HEK293 (cell line): ENCODE measurements around the gene KIAA1671.

Experiments used
- ATF2 ChIP-seq: fragments of 450-650 bp; formaldehyde crosslinking; IDR thresholded peaks from 2 replicates; pipeline ENCODE4 v1.5.1; 2016; ENCODE audit warnings: missing biosample characterization, missing genetic modification characterization, low read depth
- FEZF1 ChIP-seq: fragments of 450-650 bp; formaldehyde crosslinking; IDR thresholded peaks from 2 replicates; pipeline ENCODE4 v1.5.1; 2016; ENCODE audit warnings: missing biosample characterization, missing genetic modification characterization
- GFI1B ChIP-seq: fragments of 450-650 bp; formaldehyde crosslinking; IDR thresholded peaks from 2 replicates; pipeline ENCODE4 v1.5.1; 2016; ENCODE audit warnings: missing biosample characterization, missing genetic modification characterization
- IKZF3 ChIP-seq: fragments of 450-650 bp; IDR thresholded peaks from 2 replicates; pipeline ENCODE4 v1.5.0; 2018; ENCODE audit warnings: missing biosample characterization, mild to moderate bottlenecking, missing genetic modification characterization, moderate library complexity
- MYNN ChIP-seq: fragments of 450-650 bp; formaldehyde crosslinking; IDR thresholded peaks from 2 replicates; pipeline ENCODE4 v1.5.1; 2016; ENCODE audit warnings: missing biosample characterization, missing genetic modification characterization, borderline replicate concordance
- OVOL3 ChIP-seq: fragments of 450-650 bp; formaldehyde crosslinking; IDR thresholded peaks from 2 replicates; pipeline ENCODE4 v1.5.1; 2016; ENCODE audit warnings: missing biosample characterization, missing genetic modification characterization
- PRDM10 ChIP-seq: fragments of 450-650 bp; formaldehyde crosslinking; IDR thresholded peaks from 2 replicates; pipeline ENCODE4 v1.5.1; 2016; ENCODE audit warnings: missing biosample characterization, missing genetic modification characterization
- SCRT1 ChIP-seq: fragments of 450-650 bp; formaldehyde crosslinking; IDR thresholded peaks from 2 replicates; pipeline ENCODE4 v1.5.1; 2016; ENCODE audit warnings: missing biosample characterization, missing genetic modification characterization, borderline replicate concordance
- SP7 ChIP-seq: fragments of 450-650 bp; formaldehyde crosslinking; IDR thresholded peaks from 2 replicates; pipeline ENCODE4 v1.5.1; 2016; ENCODE audit warnings: missing biosample characterization, missing genetic modification characterization
- ZBTB17 ChIP-seq: fragments of 450-650 bp; formaldehyde crosslinking; IDR thresholded peaks from 2 replicates; pipeline ENCODE4 v1.5.1; 2016; ENCODE audit warnings: missing biosample characterization, missing genetic modification characterization
- ZEB2 ChIP-seq: fragments of 450-650 bp; formaldehyde crosslinking; IDR thresholded peaks from 2 replicates; pipeline ENCODE4 v1.5.1; 2016; ENCODE audit warnings: missing biosample characterization, missing genetic modification characterization
- ZFHX2 ChIP-seq: fragments of 450-650 bp; formaldehyde crosslinking; conservative IDR thresholded peaks from 2 replicates; pipeline ENCODE4 v1.5.1; 2016; ENCODE audit warnings: missing biosample characterization, missing genetic modification characterization
- ZFP69B ChIP-seq: fragments of 450-650 bp; formaldehyde crosslinking; IDR thresholded peaks from 2 replicates; pipeline ENCODE4 v1.5.1; 2016; ENCODE audit warnings: missing biosample characterization, missing genetic modification characterization
- ZNF138 ChIP-seq: fragments of 450-650 bp; formaldehyde crosslinking; IDR thresholded peaks from 2 replicates; pipeline ENCODE4 v1.5.1; 2016; ENCODE audit warnings: missing biosample characterization, missing genetic modification characterization, borderline replicate concordance
- ZNF146 ChIP-seq: fragments of 450-650 bp; formaldehyde crosslinking; IDR thresholded peaks from 2 replicates; pipeline ENCODE4 v1.5.1; 2016; ENCODE audit warnings: missing biosample characterization, missing genetic modification characterization
- ZNF16 ChIP-seq: fragments of 450-650 bp; formaldehyde crosslinking; IDR thresholded peaks from 2 replicates; pipeline ENCODE4 v1.5.1; 2016; ENCODE audit warnings: low read depth, missing biosample characterization, missing genetic modification characterization
- ZNF174 ChIP-seq: fragments of 450-650 bp; formaldehyde crosslinking; IDR thresholded peaks from 2 replicates; pipeline ENCODE4 v1.5.0; 2017; ENCODE audit warnings: missing biosample characterization, mild to moderate bottlenecking, missing genetic modification characterization
- ZNF214 ChIP-seq: fragments of 450-650 bp; formaldehyde crosslinking; IDR thresholded peaks from 2 replicates; pipeline ENCODE4 v1.5.1; 2017; ENCODE audit warnings: missing biosample characterization, mild to moderate bottlenecking, missing genetic modification characterization, borderline replicate concordance
- ZNF221 ChIP-seq: fragments of 450-650 bp; formaldehyde crosslinking; IDR thresholded peaks from 2 replicates; pipeline ENCODE4 v1.5.1; 2017; ENCODE audit warnings: missing biosample characterization, missing genetic modification characterization, borderline replicate concordance
- ZNF266 ChIP-seq: fragments of 450-650 bp; formaldehyde crosslinking; IDR thresholded peaks from 2 replicates; pipeline ENCODE4 v1.5.1; 2016; ENCODE audit warnings: missing biosample characterization, missing genetic modification characterization, low read depth
- ZNF292 ChIP-seq: fragments of 450-650 bp; formaldehyde crosslinking; IDR thresholded peaks from 2 replicates; pipeline ENCODE4 v1.5.1; 2016; ENCODE audit warnings: low read depth, missing biosample characterization, missing genetic modification characterization, borderline replicate concordance
- ZNF354C ChIP-seq: fragments of 450-650 bp; formaldehyde crosslinking; IDR thresholded peaks from 2 replicates; pipeline ENCODE4 v1.5.1; 2016; ENCODE audit warnings: missing biosample characterization, missing genetic modification characterization, low read depth, borderline replicate concordance
- ZNF391 ChIP-seq: fragments of 450-650 bp; formaldehyde crosslinking; IDR thresholded peaks from 2 replicates; pipeline ENCODE4 v1.5.1; 2016; ENCODE audit warnings: low read depth, missing biosample characterization, missing genetic modification characterization, borderline replicate concordance
- ZNF423 ChIP-seq: fragments of 450-650 bp; formaldehyde crosslinking; IDR thresholded peaks from 2 replicates; pipeline ENCODE4 v1.5.1; 2016; ENCODE audit warnings: missing biosample characterization, missing genetic modification characterization
- ZNF488 ChIP-seq: fragments of 450-650 bp; formaldehyde crosslinking; IDR thresholded peaks from 2 replicates; pipeline ENCODE4 v1.5.1; 2016; ENCODE audit warnings: missing biosample characterization, missing genetic modification characterization
- ZNF501 ChIP-seq: fragments of 450-650 bp; formaldehyde crosslinking; IDR thresholded peaks from 2 replicates; pipeline ENCODE4 v1.5.1; 2016; ENCODE audit warnings: missing biosample characterization, missing genetic modification characterization
- ZNF555 ChIP-seq: fragments of 450-650 bp; formaldehyde crosslinking; conservative IDR thresholded peaks from 2 replicates; pipeline ENCODE4 v1.5.1; 2017; ENCODE audit warnings: missing biosample characterization, mild to moderate bottlenecking, missing genetic modification characterization, inconsistent platforms
- ZNF571 ChIP-seq: fragments of 450-650 bp; formaldehyde crosslinking; IDR thresholded peaks from 2 replicates; pipeline ENCODE4 v1.5.0; 2017; ENCODE audit warnings: missing biosample characterization, missing genetic modification characterization
- ZNF692 ChIP-seq: fragments of 450-650 bp; formaldehyde crosslinking; IDR thresholded peaks from 2 replicates; pipeline ENCODE4 v1.5.1; 2016; ENCODE audit warnings: missing biosample characterization, missing genetic modification characterization
- ZNF785 ChIP-seq: fragments of 450-650 bp; formaldehyde crosslinking; IDR thresholded peaks from 2 replicates; pipeline ENCODE4 v1.5.1; 2016; ENCODE audit warnings: missing biosample characterization, missing genetic modification characterization
- ZSCAN5A ChIP-seq: fragments of 450-650 bp; formaldehyde crosslinking; IDR thresholded peaks from 2 replicates; pipeline ENCODE4 v1.5.1; 2016; ENCODE audit warnings: missing biosample characterization, missing genetic modification characterization

Gene KIAA1671

GRCh38 chr22:24951942-24952836 is at the start of gene KIAA1671 (continued):
- TF ChIP-seq ZNF692 (tag by site-specific recombination) = peak; percentile 98
- TF ChIP-seq ZNF555 = no peak
- TF ChIP-seq IKZF3 (tag by site-specific recombination) = no peak
- TF ChIP-seq ZNF423 (tag by site-specific recombination) = no peak
- no peak for TF ChIP-seq PRDM10 (tag by site-specific recombination)
- peak; percentile 96 for TF ChIP-seq ZFP69B
- no peak for TF ChIP-seq ZNF16 (tag by site-specific recombination)
- no peak for TF ChIP-seq ZNF488
- TF ChIP-seq ZNF174 (tag by site-specific recombination) = no peak
- no peak for TF ChIP-seq ZNF138 (tag by site-specific recombination)
- no peak for TF ChIP-seq ZNF266 (tag by site-specific recombination)
- TF ChIP-seq ZNF146 (tag by site-specific recombination) = no peak
- peak; percentile 73 for TF ChIP-seq ZFHX2 (tag by site-specific recombination)
- TF ChIP-seq ZNF785 (tag by site-specific recombination) = 0 out of 2 replicates have a peak, but pooled peaks have one; percentile 53
- TF ChIP-seq ZNF221 (tag by site-specific recombination) = no peak
- TF ChIP-seq ZNF354C (tag by site-specific recombination) = no peak
- no peak for TF ChIP-seq SCRT1 (tag by site-specific recombination)
- no peak for TF ChIP-seq GFI1B
- TF ChIP-seq ZNF214 = no peak
- no peak for TF ChIP-seq FEZF1 (tag by site-specific recombination)
- peak; percentile 24; the same call in 1 of the 2 replicates for TF ChIP-seq ZEB2 (tag by site-specific recombination)
- TF ChIP-seq ZNF501 = no peak
- no peak for TF ChIP-seq ZSCAN5A (tag by site-specific recombination)
- peak; percentile 50; the same call in 1 of the 2 replicates for TF ChIP-seq SP7 (tag by site-specific recombination)
- no peak for TF ChIP-seq ATF2
- no peak for TF ChIP-seq ZNF571 (tag by site-specific recombination)
- TF ChIP-seq ZNF391 (tag by site-specific recombination) = no peak
- TF ChIP-seq MYNN = no peak
- TF ChIP-seq ZNF292 (tag by site-specific recombination) = no peak
- peak; percentile 43; the same call in 1 of the 2 replicates for TF ChIP-seq ZBTB17 (tag by site-specific recombination)
- no peak for TF ChIP-seq OVOL3 (tag by site-specific recombination)
